HepG2 (cell line): ENCODE measurements around the gene SRSF1. TPM values are rescaled to one million over a fixed set of nuclear protein-coding genes. Genes with fewer than 3 reads are reported as not detected.

Experiments used
- GATAD2A ChIP-seq: IDR thresholded peaks from 2 replicates; pipeline ENCODE4 v1.6.1; 2016
- HDAC2 ChIP-seq: sonication (generic); formaldehyde crosslinking; IDR thresholded peaks from 2 replicates; pipeline ENCODE4 v1.4.0; 2020; ENCODE audit warnings: missing genetic modification reagents
- JARID2 ChIP-seq: sonication (generic); formaldehyde crosslinking; IDR thresholded peaks from 2 replicates; pipeline ENCODE4 v1.8.1; 2023; ENCODE audit warnings: missing genetic modification reagents, inconsistent platforms; ENCODE audit not compliant: insufficient replicate concordance
- KLF16 ChIP-seq, 2 experiments: sonication (generic) in 1 of 2; formaldehyde crosslinking in 1 of 2; IDR thresholded peaks; 2 replicates each; pipeline versions ENCODE4 v1.6.1 to v1.8.0; 2016 to 2023; ENCODE audit warnings: missing genetic modification reagents in 2 of 2, missing compliant biosample characterization in 1 of 2
- NCOA1 ChIP-seq: sonication (generic); formaldehyde crosslinking; IDR thresholded peaks from 2 replicates; pipeline ENCODE4 v1.9.0; 2021; ENCODE audit warnings: missing genetic modification reagents
- POGK ChIP-seq: sonication (generic); formaldehyde crosslinking; conservative IDR thresholded peaks from 2 replicates; pipeline ENCODE4 v1.8.0; 2022; ENCODE audit warnings: mild to moderate bottlenecking, moderate library complexity, missing genetic modification reagents
- RERE ChIP-seq: IDR thresholded peaks from 2 replicates; pipeline ENCODE4 v1.6.1; 2016; ENCODE audit warnings: low read depth, missing genetic modification reagents, missing compliant biosample characterization
- REST ChIP-seq, 2 experiments: IDR thresholded peaks; 2 replicates each; pipeline ENCODE4 v1.6.1; 2011 to 2012; ENCODE audit warnings: low read length in 2 of 2, borderline replicate concordance in 1 of 2, low read depth in 1 of 2, mild to moderate bottlenecking in 1 of 2, moderate library complexity in 1 of 2
- RFX5 ChIP-seq: IDR thresholded peaks from 2 replicates; pipeline ENCODE4 v1.6.1; 2011; ENCODE audit warnings: low read depth, low read length, improper control_type of control experiment
- RFXANK ChIP-seq: IDR thresholded peaks from 2 replicates; pipeline ENCODE4 v1.6.1; 2016
- SIX4 ChIP-seq: sonication (generic); formaldehyde crosslinking; IDR thresholded peaks from 2 replicates; pipeline ENCODE4 v1.4.0; 2020; ENCODE audit warnings: missing genetic modification reagents
- SRY ChIP-seq: sonication (generic); formaldehyde crosslinking; IDR thresholded peaks from 2 replicates; pipeline ENCODE4 v1.8.0; 2022; ENCODE audit warnings: mild to moderate bottlenecking, missing genetic modification reagents
- TEAD3 ChIP-seq: optimal IDR thresholded peaks from 2 replicates; pipeline ENCODE3; 2016; ENCODE audit warnings: borderline replicate concordance
- ZFP62 ChIP-seq: sonication (generic); formaldehyde crosslinking; IDR thresholded peaks from 2 replicates; pipeline ENCODE4 v1.4.0; 2020; ENCODE audit warnings: missing genetic modification reagents
- ZNF468 ChIP-seq: sonication (generic); formaldehyde crosslinking; IDR thresholded peaks from 2 replicates; pipeline ENCODE4 v1.8.0; 2022; ENCODE audit warnings: mild to moderate bottlenecking, moderate library complexity, missing genetic modification reagents
- ZNF629 ChIP-seq: sonication (generic); formaldehyde crosslinking; conservative IDR thresholded peaks from 2 replicates; pipeline ENCODE4 v1.5.0; 2020; ENCODE audit warnings: missing genetic modification reagents
- ZNF784 ChIP-seq: sonication (generic); formaldehyde crosslinking; IDR thresholded peaks from 2 replicates; pipeline ENCODE4 v1.5.1; 2020; ENCODE audit warnings: missing genetic modification reagents, mild to moderate bottlenecking, borderline replicate concordance
- ZNF839 ChIP-seq: sonication (generic); formaldehyde crosslinking; IDR thresholded peaks from 2 replicates; pipeline ENCODE4 v1.4.0; 2020; ENCODE audit warnings: missing genetic modification reagents, mild to moderate bottlenecking, borderline replicate concordance
- ZSCAN9 ChIP-seq: IDR thresholded peaks from 2 replicates; pipeline ENCODE4 v1.6.1; 2016; ENCODE audit warnings: borderline replicate concordance
- polyA plus RNA-seq, 8 experiments: library from polyadenylated mRNA; depleted of rRNA in 3 of 8; stranded (reverse) in 7 of 8; unstranded in 1 of 8; fragments of >200 nt; fragmentation: Illumina TruSeq in 4 of 8; extraction: Trizol in 4 of 8; gene quantifications; 2 replicates each; pipeline versions ENCODE4 v1.2.1 to v1.2.3, GENCODE V29; 2011 to 2016; ENCODE audit warnings: low read depth in 4 of 8, missing spikeins in 1 of 8, mixed read lengths in 1 of 8; ENCODE audit not compliant: insufficient read depth in 1 of 8
- total RNA-seq, 5 experiments: library from RNA; depleted of rRNA; stranded (reverse); fragments of >200 nt; fragmentation: Illumina TruSeq; extraction: Trizol; gene quantifications; 2 replicates each; pipeline ENCODE4 v1.2.3, GENCODE V29; 2016; ENCODE audit warnings: low read depth in 1 of 5

Gene SRSF1
- total and polyA plus RNA-seq, 2 of the 13 experiments (the other 11 are each of a cell fraction or from before 2014, with no cell fraction given): 142 to 445 TPM

GRCh38 chr17:57984936-57985674 lies 21.9 kb downstream of the SRSF1 start (continued):
- no peak for TF ChIP-seq REST (IDR thresholded peaks at IDR 0.05; ENCODE audit: borderline replicate concordance in 1 of 2, low read depth in 1 of 2, low read length in 2 of 2)
- no peak for TF ChIP-seq RFXANK (CRISPR knock-in tag)
- no peak for TF ChIP-seq ZSCAN9 (CRISPR knock-in tag)
- TF ChIP-seq RFX5: no peak
- no peak for TF ChIP-seq RERE (CRISPR knock-in tag)
- TF ChIP-seq GATAD2A: peak; percentile 32
- no peak for TF ChIP-seq SRY (CRISPR knock-in tag)
- TF ChIP-seq JARID2 (CRISPR knock-in tag): no peak
- TF ChIP-seq SIX4 (CRISPR knock-in tag): peak; percentile 94
- no peak for TF ChIP-seq POGK (CRISPR knock-in tag)
- no peak for TF ChIP-seq NCOA1 (CRISPR knock-in tag)
- TF ChIP-seq KLF16 (CRISPR knock-in tag; IDR thresholded peaks at IDR 0.05): no peak
- TF ChIP-seq HDAC2: 0 out of 2 replicates have a peak, but pooled peaks have one; percentile 18
- TF ChIP-seq ZFP62 (CRISPR knock-in tag): no peak
- TF ChIP-seq ZNF784: no peak
- no peak for TF ChIP-seq ZNF839 (CRISPR knock-in tag)
- TF ChIP-seq ZNF468 (CRISPR knock-in tag): no peak
- TF ChIP-seq TEAD3: no peak
- TF ChIP-seq ZNF629: no peak
